ENCODE results near the gene CPT1A.

Gene CPT1A

DNA sequence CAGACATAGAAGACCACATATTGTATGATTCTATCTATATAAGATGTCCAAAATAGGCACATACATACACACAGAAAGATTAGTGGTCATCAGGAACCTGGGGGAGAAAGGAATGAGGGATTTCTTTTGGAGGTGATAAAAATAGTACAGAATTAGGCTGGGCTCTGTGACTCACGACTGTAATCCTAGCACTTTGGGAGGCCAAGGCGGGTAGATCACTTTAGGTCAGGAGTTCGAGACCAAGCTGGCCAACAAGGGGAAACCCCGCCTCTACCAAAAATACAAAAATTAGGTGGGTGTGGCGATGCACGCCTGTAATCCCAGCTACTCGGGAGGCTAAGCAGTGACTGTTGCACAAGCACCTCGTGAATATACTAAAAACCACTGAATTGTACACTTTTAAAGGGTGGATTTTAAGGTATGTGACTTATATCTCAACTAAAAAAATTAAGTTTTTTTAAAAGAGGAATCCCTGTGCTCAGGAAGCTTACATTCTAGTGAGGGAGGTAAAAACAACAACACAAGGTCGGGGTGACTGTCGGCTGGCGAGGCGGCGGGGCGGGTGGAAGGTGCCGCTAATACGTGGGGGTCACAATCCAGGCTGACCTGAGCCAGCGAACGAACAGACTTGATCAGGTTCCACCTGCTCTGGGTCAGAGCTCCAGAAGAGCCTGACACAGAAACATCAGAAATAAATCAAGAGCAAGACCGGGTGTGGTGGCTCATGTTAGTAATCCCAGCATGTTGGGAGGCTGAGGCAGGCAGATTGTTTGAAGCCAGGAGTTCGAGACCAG is 65.1 kb downstream of the CPT1A start:
- Histone ChIP-seq H3K9me3 (ENCODE audit: control insufficient read depth in 1 of 2, low read length in 2 of 2) (no peaks in the 10 kb centered on the region), H3K4me3 (ENCODE audit: low read depth in 1 of 2, low read length in 2 of 2) (no peak overlapping the region), H3K9ac (ENCODE audit: low read depth in 1 of 2, low read length in 2 of 2) (no peak overlapping the region), H3K36me3 (ENCODE audit: control insufficient read depth in 1 of 2, insufficient read depth in 2 of 2, low read length in 2 of 2) (peaks cover 49 to 91% of the 10 kb centered on the region in 2 donors), H3K27ac (ENCODE audit: low read depth, low read length) (no peak overlapping the region), H3K27me3 (ENCODE audit: control insufficient read depth in 1 of 2, insufficient read depth in 2 of 2, low read length in 2 of 2) (no peaks in the 10 kb centered on the region), H3K4me1 (ENCODE audit: control insufficient read depth in 1 of 2, insufficient read depth in 2 of 2, low read length in 2 of 2) (no peaks in the 10 kb centered on the region)

GRCh38 chr11:68775951-68776388 is 65.7 kb downstream of the CPT1A start:
- Histone ChIP-seq H3K36me3 (ENCODE audit: control insufficient read depth in 1 of 2, insufficient read depth in 2 of 2, low read length in 2 of 2) (peaks cover 52 to 93% of the 10 kb centered on the region in 2 donors), H3K9me3 (ENCODE audit: control insufficient read depth in 1 of 2, low read length in 2 of 2) (no peaks in the 10 kb centered on the region)

DNA sequence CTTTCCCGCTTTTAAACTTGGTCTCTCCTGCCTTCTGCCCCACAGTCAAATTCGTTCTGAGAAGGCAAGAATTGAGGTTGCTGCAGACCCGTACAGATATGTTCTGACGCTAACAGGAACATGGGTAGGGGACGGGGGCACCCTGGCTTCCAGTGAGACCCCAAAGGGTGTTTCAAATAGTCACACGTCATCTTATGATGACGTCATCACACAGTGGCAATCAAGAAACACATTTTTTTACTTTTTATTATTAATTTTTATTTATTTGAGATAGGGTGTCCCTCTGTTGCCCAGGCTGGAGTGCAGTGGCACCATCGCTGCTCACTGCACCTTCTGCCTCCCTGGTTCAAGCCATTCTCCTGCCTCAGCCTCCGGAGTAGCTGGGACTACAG is 67.5 kb downstream of the CPT1A start:
- Histone ChIP-seq H3K9ac (ENCODE audit: low read depth in 1 of 2, low read length in 2 of 2) (no peak overlapping the region), H3K9me3 (ENCODE audit: control insufficient read depth in 1 of 2, low read length in 2 of 2) (no peaks in the 10 kb centered on the region), H3K4me3 (ENCODE audit: low read depth in 1 of 2, low read length in 2 of 2) (no peak overlapping the region), H3K36me3 (ENCODE audit: control insufficient read depth in 1 of 2, insufficient read depth in 2 of 2, low read length in 2 of 2) (peaks cover 55 to 94% of the 10 kb centered on the region in 2 donors), H3K4me1 (ENCODE audit: control insufficient read depth in 1 of 2, insufficient read depth in 2 of 2, low read length in 2 of 2) (no peaks in the 10 kb centered on the region), H3K27ac (ENCODE audit: low read depth, low read length) (no peak overlapping the region), H3K27me3 (ENCODE audit: control insufficient read depth in 1 of 2, insufficient read depth in 2 of 2, low read length in 2 of 2) (no peaks in the 10 kb centered on the region)

More at GRCh38 chr11:68775951-68776388, 65.7 kb downstream of the CPT1A start:
- H3K4me3 ChIP-seq (ENCODE audit: low read depth in 1 of 2, low read length in 2 of 2) = no peak overlapping the region
- no peaks in the 10 kb centered on the region for H3K27me3 ChIP-seq (ENCODE audit: control insufficient read depth in 1 of 2, insufficient read depth in 2 of 2, low read length in 2 of 2)
- H3K4me1 ChIP-seq (ENCODE audit: control insufficient read depth in 1 of 2, insufficient read depth in 2 of 2, low read length in 2 of 2) = no peaks in the 10 kb centered on the region
- H3K9ac ChIP-seq (ENCODE audit: low read depth in 1 of 2, low read length in 2 of 2) = no peak overlapping the region
- H3K27ac ChIP-seq (ENCODE audit: low read depth, low read length) = no peak overlapping the region

DNA sequence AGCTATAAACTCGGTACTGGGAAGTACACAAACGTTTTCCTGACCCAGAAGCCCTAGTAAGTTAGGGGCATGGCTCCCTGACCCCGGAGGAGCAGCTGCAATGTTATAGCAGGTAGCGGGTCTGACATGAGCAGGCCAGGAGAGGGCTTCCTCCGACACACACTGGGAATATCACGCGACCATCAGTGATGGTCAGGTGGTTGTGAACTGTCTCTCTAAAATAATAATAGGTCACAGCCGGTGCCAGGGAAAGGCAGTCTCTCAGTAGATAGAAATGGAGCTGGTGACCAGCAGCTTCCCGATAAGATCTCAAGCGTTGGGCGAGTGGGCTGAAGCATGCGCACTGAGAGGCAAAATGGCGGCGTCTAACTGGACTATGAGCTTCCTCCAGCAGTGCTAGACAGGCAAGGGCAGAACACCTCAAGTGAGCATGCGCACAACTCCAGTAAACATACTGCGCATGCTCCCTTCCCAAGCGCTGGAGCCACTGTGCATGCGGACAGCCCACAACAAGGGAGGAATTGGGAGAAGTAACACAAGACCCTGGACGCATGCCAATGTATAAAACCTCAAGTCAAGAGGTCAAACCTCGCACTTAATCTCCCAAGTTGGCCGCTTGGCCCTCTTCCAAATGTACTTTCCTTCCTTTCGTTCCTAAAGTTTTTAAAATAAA is 68.1 kb downstream of the CPT1A start:
- Histone ChIP-seq H3K4me3 (ENCODE audit: low read depth in 1 of 2, low read length in 2 of 2) (no peak overlapping the region), H3K36me3 (ENCODE audit: control insufficient read depth in 1 of 2, insufficient read depth in 2 of 2, low read length in 2 of 2) (peaks cover 59 to 95% of the 10 kb centered on the region in 2 donors), H3K9ac (ENCODE audit: low read depth in 1 of 2, low read length in 2 of 2) (no peak overlapping the region), H3K27ac (ENCODE audit: low read depth, low read length) (no peak overlapping the region), H3K4me1 (ENCODE audit: control insufficient read depth in 1 of 2, insufficient read depth in 2 of 2, low read length in 2 of 2) (no peaks in the 10 kb centered on the region), H3K27me3 (ENCODE audit: control insufficient read depth in 1 of 2, insufficient read depth in 2 of 2, low read length in 2 of 2) (no peaks in the 10 kb centered on the region), H3K9me3 (ENCODE audit: control insufficient read depth in 1 of 2, low read length in 2 of 2) (no peaks in the 10 kb centered on the region)

- H3K27ac ChIP-seq (ENCODE audit: low read depth, low read length) = no peak overlapping the region
- no peaks in the 10 kb centered on the region for H3K4me1 ChIP-seq (ENCODE audit: control insufficient read depth in 1 of 2, insufficient read depth in 2 of 2, low read length in 2 of 2)
- H3K4me3 ChIP-seq (ENCODE audit: low read depth in 1 of 2, low read length in 2 of 2) = no peak overlapping the region
- H3K36me3 ChIP-seq (ENCODE audit: control insufficient read depth in 1 of 2, insufficient read depth in 2 of 2, low read length in 2 of 2) = peaks cover 61 to 95% of the 10 kb centered on the region in 2 donors
- H3K9ac ChIP-seq (ENCODE audit: low read depth in 1 of 2, low read length in 2 of 2) = no peak overlapping the region
- no peaks in the 10 kb centered on the region for H3K9me3 ChIP-seq (ENCODE audit: control insufficient read depth in 1 of 2, low read length in 2 of 2)
- H3K27me3 ChIP-seq (ENCODE audit: control insufficient read depth in 1 of 2, insufficient read depth in 2 of 2, low read length in 2 of 2) = no peaks in the 10 kb centered on the region
Measured at GRCh38 chr11:68772936-68773335, 68.8 kb downstream of the CPT1A start.

GRCh38 chr11:68770781-68771180 is 70.9 kb downstream of the CPT1A start:
- Histone ChIP-seq H3K9ac (ENCODE audit: low read depth in 1 of 2, low read length in 2 of 2) (no peak overlapping the region), H3K9me3 (ENCODE audit: control insufficient read depth in 1 of 2, low read length in 2 of 2) (no peaks in the 10 kb centered on the region), H3K27me3 (ENCODE audit: control insufficient read depth in 1 of 2, insufficient read depth in 2 of 2, low read length in 2 of 2) (no peaks in the 10 kb centered on the region), H3K4me3 (ENCODE audit: low read depth in 1 of 2, low read length in 2 of 2) (no peak overlapping the region), H3K4me1 (ENCODE audit: control insufficient read depth in 1 of 2, insufficient read depth in 2 of 2, low read length in 2 of 2) (no peaks in the 10 kb centered on the region), H3K36me3 (ENCODE audit: control insufficient read depth in 1 of 2, insufficient read depth in 2 of 2, low read length in 2 of 2) (peaks cover 49 to 92% of the 10 kb centered on the region in 2 donors), H3K27ac (ENCODE audit: low read depth, low read length) (no peak overlapping the region)

DNA sequence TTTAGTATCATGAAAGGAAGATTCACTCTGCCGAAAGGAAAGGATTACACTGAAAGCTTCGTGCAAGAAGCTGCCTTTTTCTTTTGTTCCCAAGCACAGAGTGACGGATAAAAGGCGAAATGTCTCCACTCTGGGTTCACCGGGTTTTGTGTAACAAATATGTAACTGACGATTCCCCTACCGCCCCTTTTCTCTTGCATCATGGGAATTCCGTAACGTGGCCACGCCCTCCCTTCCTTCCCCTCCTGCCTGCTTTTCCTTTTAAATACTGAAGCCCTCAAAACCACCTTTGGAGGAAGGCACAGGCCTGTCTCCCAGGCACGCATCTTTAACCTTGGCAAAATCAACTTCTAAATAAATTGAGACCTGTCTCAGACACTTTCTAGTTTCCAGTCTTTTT is 74.0 kb downstream of the CPT1A start:
- no peak overlapping the region for H3K4me3 ChIP-seq (ENCODE audit: low read depth in 1 of 2, low read length in 2 of 2)
- no peaks in the 10 kb centered on the region for H3K27me3 ChIP-seq (ENCODE audit: control insufficient read depth in 1 of 2, insufficient read depth in 2 of 2, low read length in 2 of 2)
- no peak overlapping the region for H3K27ac ChIP-seq (ENCODE audit: low read depth, low read length)
- no peaks in the 10 kb centered on the region for H3K9me3 ChIP-seq (ENCODE audit: control insufficient read depth in 1 of 2, low read length in 2 of 2)
- no peaks in the 10 kb centered on the region for H3K4me1 ChIP-seq (ENCODE audit: control insufficient read depth in 1 of 2, insufficient read depth in 2 of 2, low read length in 2 of 2)
- no peak overlapping the region for H3K9ac ChIP-seq (ENCODE audit: low read depth in 1 of 2, low read length in 2 of 2)
- peaks cover 35 to 91% of the 10 kb centered on the region in 2 donors for H3K36me3 ChIP-seq (ENCODE audit: control insufficient read depth in 1 of 2, insufficient read depth in 2 of 2, low read length in 2 of 2)

GRCh38 chr11:68766786-68767185 is 74.9 kb downstream of the CPT1A start:
- Histone ChIP-seq H3K4me1 (ENCODE audit: control insufficient read depth in 1 of 2, insufficient read depth in 2 of 2, low read length in 2 of 2) (no peaks in the 10 kb centered on the region), H3K27me3 (ENCODE audit: control insufficient read depth in 1 of 2, insufficient read depth in 2 of 2, low read length in 2 of 2) (no peaks in the 10 kb centered on the region), H3K9ac (ENCODE audit: low read depth in 1 of 2, low read length in 2 of 2) (no peak overlapping the region), H3K27ac (ENCODE audit: low read depth, low read length) (no peak overlapping the region), H3K9me3 (ENCODE audit: control insufficient read depth in 1 of 2, low read length in 2 of 2) (no peaks in the 10 kb centered on the region), H3K36me3 (ENCODE audit: control insufficient read depth in 1 of 2, insufficient read depth in 2 of 2, low read length in 2 of 2) (peaks cover 41 to 91% of the 10 kb centered on the region in 2 donors), H3K4me3 (ENCODE audit: low read depth in 1 of 2, low read length in 2 of 2) (no peak overlapping the region)

DNA sequence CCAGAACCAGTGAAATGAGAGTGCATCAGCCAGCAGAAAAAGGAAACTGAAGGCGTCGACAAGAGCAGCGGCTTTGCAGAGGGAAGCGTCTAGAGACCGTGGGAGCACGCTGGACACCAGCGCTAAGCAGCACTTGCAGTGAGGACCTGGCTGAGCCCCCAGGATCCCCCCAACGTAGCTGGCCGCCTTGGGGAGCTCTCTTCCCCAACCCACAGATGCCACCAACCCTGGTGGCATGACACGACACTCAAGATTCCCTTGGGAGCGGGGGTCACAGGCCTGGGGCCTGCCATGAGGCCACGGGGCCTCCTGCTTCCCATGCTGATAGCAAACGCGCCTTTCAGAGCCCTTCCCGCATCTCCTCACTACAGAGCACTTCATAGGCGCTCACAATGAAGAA is 77.0 kb downstream of the CPT1A start:
- Histone ChIP-seq H3K4me3 (ENCODE audit: low read depth in 1 of 2, low read length in 2 of 2) (no peak overlapping the region), H3K9ac (ENCODE audit: low read depth in 1 of 2, low read length in 2 of 2) (no peak overlapping the region), H3K4me1 (ENCODE audit: control insufficient read depth in 1 of 2, insufficient read depth in 2 of 2, low read length in 2 of 2) (no peaks in the 10 kb centered on the region), H3K36me3 (ENCODE audit: control insufficient read depth in 1 of 2, insufficient read depth in 2 of 2, low read length in 2 of 2) (peaks cover 38 to 90% of the 10 kb centered on the region in 2 donors), H3K27ac (ENCODE audit: low read depth, low read length) (no peak overlapping the region), H3K9me3 (ENCODE audit: control insufficient read depth in 1 of 2, low read length in 2 of 2) (no peaks in the 10 kb centered on the region), H3K27me3 (ENCODE audit: control insufficient read depth in 1 of 2, insufficient read depth in 2 of 2, low read length in 2 of 2) (no peaks in the 10 kb centered on the region)

- Histone ChIP-seq H3K9ac (ENCODE audit: low read depth in 1 of 2, low read length in 2 of 2) (no peak overlapping the region), H3K27ac (ENCODE audit: low read depth, low read length) (no peak overlapping the region), H3K4me1 (ENCODE audit: control insufficient read depth in 1 of 2, insufficient read depth in 2 of 2, low read length in 2 of 2) (no peaks in the 10 kb centered on the region), H3K9me3 (ENCODE audit: control insufficient read depth in 1 of 2, low read length in 2 of 2) (no peaks in the 10 kb centered on the region), H3K36me3 (ENCODE audit: control insufficient read depth in 1 of 2, insufficient read depth in 2 of 2, low read length in 2 of 2) (peaks cover 35 to 89% of the 10 kb centered on the region in 2 donors), H3K4me3 (ENCODE audit: low read depth in 1 of 2, low read length in 2 of 2) (no peak overlapping the region), H3K27me3 (ENCODE audit: control insufficient read depth in 1 of 2, insufficient read depth in 2 of 2, low read length in 2 of 2) (no peaks in the 10 kb centered on the region)
Measured at GRCh38 chr11:68763926-68764657, 77.6 kb downstream of the CPT1A start.

Data from duodenal mucosa (tissue), 2 donors.